Spinal cord (tissue), 10 donors: Measurements from ENCODE around the gene PLA2G4F. TPM values are rescaled to one million over a fixed set of nuclear protein-coding genes. Genes with fewer than 3 reads are reported as not detected.

Source experiments
- DNase-seq, 6 donors: peaks; one replicate each; pipeline versions ENCODE4 v3.0.0 to v3.0.0-alpha.2; 2013 to 2015; ENCODE audit warnings: low spot score in 6 of 6, low read depth in 4 of 6
- H3K27ac ChIP-seq: one replicate; pipeline ENCODE4 v1.5.1; 2013; ENCODE audit warnings: low read depth, low read length, control low read depth
- H3K27me3 ChIP-seq: one replicate; pipeline ENCODE4 v1.6.1; 2013; ENCODE audit warnings: low read length; ENCODE audit not compliant: control insufficient read depth, insufficient read depth
- H3K36me3 ChIP-seq: one replicate; pipeline ENCODE4 v1.6.1; 2013; ENCODE audit warnings: low read length; ENCODE audit not compliant: control insufficient read depth, insufficient read depth
- H3K4me1 ChIP-seq: one replicate; pipeline ENCODE4 v1.6.1; 2013; ENCODE audit warnings: low read length; ENCODE audit not compliant: control insufficient read depth, insufficient read depth
- H3K4me3 ChIP-seq: one replicate; pipeline ENCODE4 v1.5.1; 2013; ENCODE audit warnings: low read depth, low read length, control low read depth
- H3K9me3 ChIP-seq: one replicate; pipeline ENCODE4 v1.6.1; 2013; ENCODE audit warnings: low read length; ENCODE audit not compliant: control insufficient read depth, insufficient read depth
- WGBS: methylation state at CpG from one replicate; pipeline ENCODE4 v1.1.5; 2013; ENCODE audit warnings: missing lambda C conversion rate; ENCODE audit not compliant: insufficient coverage; 5-methylcytosine and 5-hydroxymethylcytosine counted together
- polyA plus RNA-seq, 2 donors: library from polyadenylated mRNA; unstranded; fragments of 120-200 nt; gene quantifications; one replicate each; pipeline ENCODE4 v1.2.1, GENCODE V29; 2013; ENCODE audit not compliant: insufficient read length in 2 of 2
- total RNA-seq, 2 donors: library from RNA; depleted of rRNA in 1 of 2; stranded (reverse); fragments of 120-200 nt in 1 of 2; fragments of >200 nt in 1 of 2; gene quantifications; one replicate each; pipeline versions ENCODE4 v1.2.3 to v1.2.4, GENCODE V29; 2013 to 2014
- donor health status: healthy.

PLA2G4F gene
- total and polyA plus RNA-seq, 4 donors = 0.11 to 0.25 (median 0.21) TPM; not detected in 1

DNA sequence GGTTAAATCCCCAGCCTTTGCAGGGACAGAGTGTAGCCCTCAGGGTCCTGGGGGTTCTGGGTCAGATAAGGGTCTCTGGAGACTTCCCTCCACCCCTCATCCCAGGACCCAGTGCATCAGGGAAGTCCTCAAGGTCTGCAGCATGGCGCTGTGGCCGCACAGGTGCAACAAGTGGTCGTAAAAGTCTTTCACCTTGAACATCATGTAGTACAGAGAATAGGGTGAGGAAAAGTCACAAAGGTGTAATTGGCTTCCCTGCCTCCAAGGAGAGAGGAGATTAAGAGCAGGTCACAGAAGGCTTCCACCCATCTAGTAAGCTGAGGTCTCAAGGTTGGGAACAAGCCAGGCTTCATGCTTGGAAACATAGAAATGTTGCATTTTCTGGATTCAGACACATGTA is 32.9 kb downstream of the PLA2G4F start:
- WGBS = 100% methylated on average over 3 of the region's 3 CpGs
- DNase-seq = no peak
- Histone ChIP-seq H3K27me3 (no peaks in the 10 kb centered on the region), H3K27ac (no peak overlapping the region), H3K36me3 (no peaks in the 10 kb centered on the region), H3K4me3 (no peak overlapping the region), H3K9me3 (no peaks in the 10 kb centered on the region), H3K4me1 (peaks cover 8% of the 10 kb centered on the region)

DNA sequence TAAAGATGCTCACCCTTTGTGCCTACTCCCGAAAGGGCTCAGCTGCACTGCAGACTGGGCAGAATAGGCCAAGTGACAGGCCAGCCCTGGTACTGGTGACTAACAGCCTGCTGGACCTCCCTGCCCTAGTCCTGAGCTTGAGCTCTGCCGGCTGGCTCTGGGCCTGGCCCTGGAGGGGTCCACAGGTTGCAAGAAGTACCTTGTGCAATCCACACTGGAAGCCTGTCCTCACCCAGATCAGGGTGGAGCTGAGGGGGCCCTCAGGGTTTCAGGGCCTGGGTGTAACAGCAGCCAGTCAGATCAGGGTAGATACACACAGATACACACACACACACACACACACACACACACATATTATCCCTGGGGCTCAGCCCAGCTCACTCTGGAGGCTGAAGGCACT is 34.8 kb downstream of the PLA2G4F start:
- peaks cover 8% of the 10 kb centered on the region for H3K4me1 ChIP-seq
- no peaks in the 10 kb centered on the region for H3K9me3 ChIP-seq
- DNase-seq = no peak
- no peak overlapping the region for H3K27ac ChIP-seq
- H3K27me3 ChIP-seq = no peaks in the 10 kb centered on the region
- WGBS = 44% methylated on average over 2 of the region's 2 CpGs
- H3K36me3 ChIP-seq = no peaks in the 10 kb centered on the region
- H3K4me3 ChIP-seq = no peak overlapping the region

DNA sequence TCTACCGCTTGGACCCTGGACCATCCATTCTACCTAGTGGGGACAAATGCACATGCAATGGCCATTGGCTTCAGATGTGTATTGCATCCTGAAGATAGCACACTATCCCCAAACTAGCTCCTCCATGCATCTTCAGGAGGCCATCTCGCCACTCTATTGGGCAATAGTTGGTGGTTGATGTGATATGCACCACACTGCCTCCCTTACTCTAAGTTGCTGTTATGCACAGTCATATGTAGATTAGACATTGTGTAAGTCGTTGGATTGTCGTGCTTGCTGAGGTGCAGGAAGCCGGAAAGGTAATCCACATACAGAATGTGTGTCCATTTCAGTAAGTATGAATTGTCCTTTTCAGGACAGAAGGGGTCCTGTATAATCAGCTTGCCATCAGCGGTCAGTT is 35.4 kb downstream of the PLA2G4F start:
- Histone ChIP-seq H3K4me1 (peaks cover 8% of the 10 kb centered on the region), H3K27ac (no peak overlapping the region), H3K9me3 (peaks cover 2% of the 10 kb centered on the region), H3K27me3 (no peaks in the 10 kb centered on the region), H3K36me3 (no peaks in the 10 kb centered on the region), H3K4me3 (no peak overlapping the region)
- no peak for DNase-seq
- 97% methylated on average over 5 of the region's 6 CpGs for whole genome bisulfite sequencing

DNA sequence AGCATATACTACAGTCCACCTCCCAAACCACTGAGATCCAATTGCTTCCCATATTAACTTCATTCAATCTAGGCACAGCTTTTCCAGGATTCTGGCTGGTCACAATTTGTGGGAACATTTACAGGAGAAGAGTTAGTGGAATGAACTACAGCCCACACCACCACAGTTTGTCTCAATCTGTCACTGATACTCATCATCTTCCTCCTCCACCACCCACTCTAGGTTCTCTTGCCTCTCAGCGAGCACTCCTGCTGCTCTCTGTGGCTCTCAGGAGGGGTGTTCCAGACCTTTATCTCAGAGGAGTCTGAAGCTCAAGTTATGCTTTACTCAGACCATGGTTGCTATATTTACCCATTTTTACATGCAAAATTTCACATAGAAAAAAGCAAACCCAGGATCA is 36.2 kb downstream of the PLA2G4F start:
- 70% methylated on average over 1 of the region's 1 CpG for WGBS
- no peaks in the 10 kb centered on the region for H3K36me3 ChIP-seq

DNA sequence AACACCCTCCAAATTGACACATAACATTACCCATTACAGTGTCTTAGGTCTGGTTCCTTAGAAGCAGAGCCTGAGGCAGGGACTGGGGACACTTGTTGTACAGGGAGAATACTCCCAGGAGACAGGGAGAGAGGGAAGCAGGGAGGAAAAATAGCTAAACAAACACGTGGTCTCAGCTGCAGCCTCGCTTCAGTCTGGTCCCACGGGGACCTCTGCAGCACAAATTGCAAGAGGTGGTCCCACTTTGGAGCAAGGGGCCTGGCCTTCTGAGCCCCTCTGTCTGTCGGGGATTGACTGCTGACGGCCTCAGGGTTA is 37.0 kb downstream of the PLA2G4F start:
- H3K27ac ChIP-seq = no peak overlapping the region
- H3K27me3 ChIP-seq = no peaks in the 10 kb centered on the region
- WGBS = 47% methylated on average over 5 of the region's 5 CpGs
- peak in 1 of 6 donors; percentile 39 for DNase-seq
- H3K9me3 ChIP-seq = peaks cover 2% of the 10 kb centered on the region
- peaks cover 8% of the 10 kb centered on the region for H3K4me1 ChIP-seq
- no peaks in the 10 kb centered on the region for H3K36me3 ChIP-seq
- no peak overlapping the region for H3K4me3 ChIP-seq

More for the DNA sequence above, 36.2 kb downstream of the PLA2G4F start:
- DNase-seq = no peak
- H3K9me3 ChIP-seq = peaks cover 2% of the 10 kb centered on the region
- no peak overlapping the region for H3K4me3 ChIP-seq
- H3K27me3 ChIP-seq = no peaks in the 10 kb centered on the region
- H3K27ac ChIP-seq = no peak overlapping the region
- H3K4me1 ChIP-seq = peaks cover 8% of the 10 kb centered on the region

DNA sequence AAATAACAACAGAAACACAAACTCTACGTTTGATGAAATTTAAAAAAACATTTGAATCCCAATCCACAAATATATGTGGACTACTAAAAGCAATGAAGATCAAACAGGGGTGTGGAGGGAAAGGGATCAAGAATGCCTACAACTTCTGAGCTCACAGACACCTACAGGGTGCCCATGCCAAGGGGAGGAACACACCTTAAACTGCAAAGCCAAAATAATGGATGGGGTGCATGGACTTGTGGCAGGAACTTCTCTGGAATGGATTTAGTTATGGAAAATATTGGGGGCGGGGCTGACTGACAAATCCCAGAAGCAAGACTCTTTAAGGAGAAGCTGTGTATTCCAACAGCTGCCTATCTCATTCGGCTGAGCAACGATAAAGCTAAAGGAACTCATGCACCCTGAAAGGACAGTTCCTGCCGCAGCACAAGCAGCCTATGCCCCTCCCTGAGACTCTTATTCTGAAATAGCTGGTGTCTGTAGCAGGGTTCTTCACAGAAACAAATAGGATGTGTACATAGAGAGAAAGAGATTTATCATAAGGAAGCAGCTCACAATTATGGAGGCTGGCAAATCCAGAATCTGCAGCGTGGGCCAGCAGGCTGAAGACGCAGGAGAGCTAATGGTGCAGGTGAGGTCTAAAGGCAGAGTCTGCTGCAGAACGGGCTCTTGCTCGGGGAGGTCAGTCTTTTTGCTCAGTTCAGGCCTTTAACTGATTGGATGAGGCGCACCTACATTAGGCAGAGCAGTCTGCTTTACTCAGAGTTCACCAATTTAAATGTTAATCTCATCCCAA is 37.6 kb downstream of the PLA2G4F start:
- Histone ChIP-seq H3K27me3 (no peaks in the 10 kb centered on the region), H3K4me1 (peaks cover 8% of the 10 kb centered on the region), H3K36me3 (no peaks in the 10 kb centered on the region), H3K4me3 (no peak overlapping the region), H3K9me3 (peaks cover 2% of the 10 kb centered on the region), H3K27ac (no peak overlapping the region)
- 29% methylated on average over 7 of the region's 10 CpGs for WGBS
- DNase-seq = peak in 2 of 6 donors; percentile 25 to 43

DNA sequence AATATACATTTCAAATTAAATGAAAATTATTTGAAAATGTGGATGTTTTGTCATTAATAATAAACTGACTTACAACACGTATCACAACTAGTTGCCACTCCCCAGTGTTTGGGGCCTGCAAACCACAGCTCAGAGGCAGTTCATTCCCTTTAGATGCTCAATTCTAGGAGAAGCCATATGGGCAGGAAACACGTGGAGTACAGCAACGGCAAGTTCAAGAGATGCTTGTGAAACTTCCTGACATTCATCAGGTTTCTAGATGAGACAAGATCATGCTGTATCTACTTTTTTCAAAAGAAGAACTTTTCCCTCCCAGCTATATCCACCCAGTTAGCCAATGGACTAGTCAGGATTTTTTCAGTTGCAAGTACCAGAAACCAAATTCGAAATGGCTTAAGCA is 44.5 kb downstream of the PLA2G4F start:
- no peak for DNase-seq
- Histone ChIP-seq H3K4me1 (peaks cover 4% of the 10 kb centered on the region), H3K27ac (no peak overlapping the region), H3K4me3 (no peak overlapping the region), H3K9me3 (peaks cover 2% of the 10 kb centered on the region), H3K27me3 (no peaks in the 10 kb centered on the region), H3K36me3 (no peaks in the 10 kb centered on the region)
- WGBS = 77% methylated on average over 3 of the region's 4 CpGs

DNA sequence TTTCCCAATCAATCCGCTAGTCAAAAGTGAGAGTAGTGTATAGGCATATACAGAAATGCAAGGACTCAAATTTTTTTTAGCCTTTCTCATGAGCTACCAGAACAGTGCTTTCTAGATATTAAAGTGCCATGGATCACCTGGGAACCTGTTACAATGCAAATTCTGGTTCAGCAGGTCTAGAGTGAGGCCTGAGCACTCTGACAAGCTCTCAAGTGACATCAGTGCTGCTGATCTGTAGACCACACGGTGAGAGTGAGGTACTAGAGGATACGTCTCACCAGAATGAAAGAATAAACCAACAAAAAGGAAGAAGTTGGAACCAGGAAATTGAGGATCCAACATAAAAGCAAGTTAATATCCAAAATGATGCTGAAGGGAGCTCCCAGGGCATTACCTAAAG is 46.1 kb downstream of the PLA2G4F start:
- Histone ChIP-seq H3K9me3 (no peaks in the 10 kb centered on the region), H3K4me3 (no peak overlapping the region), H3K4me1 (peaks cover 4% of the 10 kb centered on the region), H3K27ac (no peak overlapping the region), H3K36me3 (no peaks in the 10 kb centered on the region), H3K27me3 (no peaks in the 10 kb centered on the region)
- DNase-seq = no peak
- WGBS = 71% methylated on average over 2 of the region's 3 CpGs

DNA sequence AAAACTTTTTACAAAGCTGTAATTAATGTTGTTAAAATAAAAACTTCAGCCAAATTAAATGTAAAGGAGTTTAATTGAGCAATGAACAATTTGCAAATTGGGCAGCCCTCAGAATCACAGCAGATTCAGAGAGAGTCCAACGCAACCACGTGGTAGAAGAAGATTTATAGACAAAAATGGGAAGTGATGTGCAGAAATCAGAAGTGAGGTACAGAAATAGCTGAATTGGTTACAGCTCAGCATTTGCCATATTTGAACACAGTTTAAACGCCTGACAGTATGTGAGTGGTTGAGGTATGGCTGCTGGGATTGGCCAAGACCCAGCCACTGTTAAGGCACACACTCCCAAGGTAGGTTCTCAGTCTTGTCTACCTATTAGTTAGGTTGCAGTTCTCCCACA is 47.6 kb downstream of the PLA2G4F start:
- 95% methylated on average over 2 of the region's 3 CpGs for WGBS
- H3K27ac ChIP-seq = no peak overlapping the region

DNA sequence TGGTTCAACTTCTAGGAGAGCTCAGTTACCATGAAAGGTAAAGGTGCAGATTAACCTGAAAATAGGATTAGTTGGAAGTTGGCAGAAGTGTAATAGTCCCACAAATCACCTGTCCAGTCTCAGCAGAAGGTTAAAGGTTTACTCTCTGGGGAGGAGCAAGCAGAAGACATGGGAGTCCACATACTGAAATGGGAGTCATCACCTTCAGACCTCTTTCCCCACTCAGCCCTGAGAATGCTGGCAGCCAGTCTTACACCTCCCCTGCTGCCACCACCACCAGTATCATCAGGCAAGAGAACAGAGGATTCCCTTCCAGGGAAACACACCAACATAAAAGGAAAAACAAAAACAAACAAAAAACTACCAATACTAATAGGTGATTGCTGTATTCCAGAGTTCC is 48.2 kb downstream of the PLA2G4F start:
- H3K36me3 ChIP-seq = no peaks in the 10 kb centered on the region
- no peak overlapping the region for H3K27ac ChIP-seq
- H3K9me3 ChIP-seq = no peaks in the 10 kb centered on the region
- no peaks in the 10 kb centered on the region for H3K27me3 ChIP-seq
- H3K4me3 ChIP-seq = no peak overlapping the region
- no peak for DNase-seq
- H3K4me1 ChIP-seq = peaks cover 4% of the 10 kb centered on the region

More for the DNA sequence above, 47.6 kb downstream of the PLA2G4F start:
- Histone ChIP-seq H3K4me3 (no peak overlapping the region), H3K36me3 (no peaks in the 10 kb centered on the region), H3K27me3 (no peaks in the 10 kb centered on the region), H3K4me1 (peaks cover 4% of the 10 kb centered on the region), H3K9me3 (no peaks in the 10 kb centered on the region)
- no peak for DNase-seq
